GM19351 (cell line): ENCODE data around the gene INSC.

Experiments
- ATAC-seq: cut with Tn5 transposase; IDR thresholded peaks from one replicate; pipeline ENCODE4 v1.9.1; 2021; ENCODE audit warnings: mild to moderate bottlenecking, moderate library complexity; ENCODE audit not compliant: unreplicated experiment

The INSC gene

DNA sequence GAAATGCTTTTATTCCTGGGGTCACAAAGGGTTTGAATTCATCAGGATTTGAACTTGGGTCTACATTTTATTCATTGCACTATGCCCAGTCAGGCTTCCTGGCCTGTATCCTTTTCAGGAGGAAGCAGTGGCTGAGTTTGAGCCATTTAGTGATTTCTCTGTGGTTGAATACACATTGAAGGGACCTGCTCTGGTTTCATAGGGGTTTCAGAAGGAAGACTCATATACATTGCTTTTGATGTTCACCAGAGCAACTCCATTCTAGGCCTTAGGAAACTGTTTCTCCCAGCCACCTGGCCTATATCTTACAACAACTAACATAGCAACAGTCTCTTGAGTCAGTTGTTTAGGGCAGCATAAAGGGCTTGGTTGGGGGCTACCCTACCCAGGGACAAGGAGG lies 165.7 kb downstream of the INSC start:
- peak; percentile 63 for ATAC-seq

DNA sequence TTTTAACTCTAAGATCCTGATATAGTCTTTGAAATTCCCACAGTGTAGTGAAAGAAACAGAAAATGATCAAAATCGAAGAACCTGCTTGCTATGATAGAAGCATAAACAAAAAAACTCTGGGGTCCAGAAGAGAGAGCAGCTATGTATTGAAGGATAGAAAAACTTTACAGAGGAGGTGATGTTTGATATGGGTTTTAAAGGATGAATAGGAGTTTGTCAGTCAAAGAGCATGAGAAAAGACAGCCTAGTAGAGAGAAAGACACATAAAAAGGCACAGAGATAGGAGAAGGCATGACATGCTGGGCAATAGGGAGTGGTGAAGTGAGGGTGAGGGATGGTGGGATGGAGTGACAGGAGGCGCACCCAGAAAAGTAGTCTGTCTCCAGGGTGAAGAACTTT lies 168.0 kb downstream of the INSC start:
- no peak for ATAC-seq

DNA sequence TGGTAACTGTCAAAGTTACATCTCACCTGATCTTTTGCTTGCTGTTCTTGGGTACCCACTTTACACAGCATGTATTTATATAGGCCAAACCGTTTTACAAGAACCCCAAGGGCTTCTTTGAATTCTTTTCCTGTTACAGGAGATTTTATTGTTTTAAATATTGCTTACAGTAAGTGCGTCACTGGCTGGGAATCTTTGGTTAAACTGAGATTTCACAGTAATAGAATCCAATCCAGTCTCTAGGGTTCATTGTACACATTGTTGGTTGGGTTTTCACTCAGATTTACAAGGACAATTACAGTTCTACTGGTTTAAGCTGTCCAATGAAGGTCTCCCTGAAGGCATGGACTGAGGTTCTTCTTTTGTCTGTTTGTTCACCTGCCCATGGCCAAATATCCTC lies 171.7 kb downstream of the INSC start:
- no peak for ATAC-seq

DNA sequence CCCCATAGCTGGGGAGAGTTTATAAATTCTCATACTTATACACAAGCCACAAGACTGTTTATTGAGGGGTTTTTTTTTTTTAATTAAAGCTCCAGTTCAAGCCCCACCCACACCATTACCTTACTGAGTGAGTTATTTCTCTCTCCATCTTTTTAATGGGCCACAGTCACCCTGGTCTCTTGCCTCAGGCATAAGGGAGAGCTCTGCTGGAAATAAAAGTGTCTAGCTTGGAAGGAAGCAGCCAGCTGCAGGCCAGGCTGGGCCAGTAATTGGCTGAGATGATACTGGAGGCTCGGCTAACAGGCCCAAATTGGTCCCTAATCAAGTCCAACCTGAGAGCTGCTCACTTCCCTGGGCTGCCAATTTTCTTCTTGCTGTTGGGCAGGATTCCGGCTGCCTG lies 174.1 kb downstream of the INSC start:
- no peak for ATAC-seq

DNA sequence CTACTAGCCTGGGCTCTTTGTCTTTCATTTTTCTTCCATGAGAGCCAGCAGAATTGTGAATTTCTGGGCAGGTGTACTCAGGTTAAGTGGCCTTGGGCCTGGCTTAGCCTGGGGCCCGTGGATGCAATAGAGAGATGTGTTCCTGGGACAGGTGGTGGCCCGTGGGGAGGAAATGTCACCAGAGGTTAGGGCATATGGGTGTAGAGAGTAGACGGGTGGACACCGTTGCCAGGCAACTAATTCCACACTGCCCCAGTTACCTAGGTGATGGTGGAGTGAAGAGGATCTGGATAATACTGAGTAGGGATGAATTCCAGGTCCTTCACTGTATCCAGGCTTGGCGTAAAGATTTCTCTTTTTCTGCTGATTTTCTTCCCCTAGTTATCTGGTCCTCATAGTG lies 175.0 kb downstream of the INSC start:
- no peak for ATAC-seq

DNA sequence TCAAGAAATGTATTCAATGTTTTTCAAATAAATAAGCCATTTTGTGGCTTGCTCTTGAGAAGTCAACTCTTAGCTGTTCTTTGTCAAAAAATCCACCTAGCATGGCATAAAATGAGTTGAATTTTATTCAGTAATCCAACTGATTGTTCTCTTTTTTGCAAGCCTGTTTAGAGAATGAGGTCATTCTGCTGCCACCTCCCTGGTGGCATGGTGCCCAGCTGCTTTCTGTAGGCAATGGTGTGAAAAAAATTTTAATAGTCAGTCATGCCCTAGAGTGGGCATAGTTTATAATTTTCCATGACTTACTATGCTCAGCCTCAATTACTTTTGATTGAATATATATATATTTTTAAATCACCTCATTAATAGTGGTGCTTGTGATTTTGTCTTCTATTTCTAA lies 177.2 kb downstream of the INSC start:
- ATAC-seq: no peak

DNA sequence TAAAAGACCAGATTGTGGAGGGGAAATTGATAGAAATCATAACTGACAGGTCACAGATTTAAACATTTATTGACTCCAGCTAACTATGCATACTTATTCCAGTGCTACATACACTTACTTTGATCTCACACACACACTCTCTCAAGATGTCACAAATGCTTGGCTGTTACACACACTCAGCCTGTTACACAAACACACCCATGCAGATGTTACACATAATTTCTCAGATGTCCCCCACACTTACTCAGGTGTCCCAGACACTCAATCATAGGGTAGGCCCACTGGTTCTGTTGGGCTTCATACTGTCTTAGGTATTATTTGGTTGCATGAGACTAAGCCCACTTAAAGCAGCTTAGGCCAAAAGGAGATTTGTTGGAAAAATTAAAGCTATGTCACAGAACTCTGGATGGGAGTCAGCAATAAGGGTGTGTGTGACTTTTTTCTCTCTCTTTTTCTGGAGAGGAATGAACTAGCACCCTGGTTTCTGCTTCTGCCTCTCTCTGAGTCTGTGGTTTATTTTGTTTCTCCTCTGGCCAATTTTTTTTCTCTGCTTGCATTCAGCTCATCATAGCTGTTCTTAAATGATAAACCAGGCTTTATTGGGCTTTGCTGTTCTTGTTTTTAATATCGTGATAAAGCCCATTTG lies 179.4 kb downstream of the INSC start:
- ATAC-seq: no peak

DNA sequence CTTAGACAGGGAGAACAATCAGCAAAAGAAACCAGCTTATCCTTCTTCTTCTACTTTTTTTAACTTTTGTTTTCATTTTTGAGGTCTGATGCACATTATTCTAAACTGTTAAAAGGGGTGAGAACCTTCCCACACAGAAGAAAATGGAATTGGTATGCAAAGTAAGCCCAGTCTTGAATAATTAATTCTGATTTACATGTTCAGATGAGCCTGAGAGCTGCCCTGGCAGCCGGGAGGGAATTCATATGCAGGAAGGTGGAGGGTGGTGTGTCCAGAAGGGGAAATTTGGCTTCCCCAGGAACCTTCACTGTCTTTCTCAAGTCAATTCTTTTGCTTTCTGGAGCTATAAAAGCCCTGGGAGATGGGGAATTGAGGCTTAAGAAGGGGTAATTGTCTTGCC lies 181.0 kb downstream of the INSC start:
- ATAC-seq: no peak
